ENCODE data around the gene PBLD. TPM values are rescaled to one million over a fixed set of nuclear protein-coding genes. Genes with fewer than 3 reads are reported as not detected.
A peak's percentile ranks its signal among the peaks of the same experiment; 100 is the strongest.

The PBLD gene
- total RNA-seq, 1 donor from 2014 or later, result 2.6 TPM

DNA sequence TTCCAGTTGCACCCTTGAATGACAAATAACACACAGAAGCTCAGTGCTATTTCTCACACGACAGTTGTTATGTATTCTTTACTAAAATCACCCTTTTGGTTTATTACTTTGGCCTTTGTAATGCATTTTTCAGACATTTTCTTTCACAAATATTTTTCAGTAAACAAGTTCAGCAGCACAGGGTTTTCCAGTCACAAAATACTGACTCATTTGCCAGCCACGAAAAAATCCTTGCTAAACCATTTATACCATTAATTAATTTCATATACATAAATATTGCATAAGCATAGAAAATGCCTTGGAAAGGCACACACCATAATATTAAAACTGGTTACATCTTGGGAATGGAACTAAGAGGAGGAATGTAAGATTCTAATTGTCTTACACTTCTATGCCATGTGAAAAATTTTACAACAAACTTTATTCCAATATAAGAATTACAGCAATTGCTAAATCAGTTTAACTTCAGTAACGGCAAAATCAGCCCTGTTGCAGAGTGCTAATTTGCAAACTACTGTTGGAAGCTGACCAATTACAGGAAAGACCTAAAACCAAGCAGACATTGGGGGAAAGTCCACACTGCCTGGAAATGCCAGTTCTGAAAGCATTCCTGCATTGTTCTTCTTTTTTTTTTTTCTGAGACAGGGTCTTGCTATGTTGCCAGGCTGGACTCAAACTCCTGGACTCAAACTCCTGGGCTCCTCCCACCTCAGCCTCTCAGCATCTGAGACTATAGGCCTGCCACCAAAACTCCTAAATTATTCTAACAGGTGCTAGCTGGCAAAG lies 31.6 kb upstream of the PBLD start:
- ATAC-seq (no peak), DNase-seq (no peak)
- no peaks in the 10 kb centered on the region for H3K27me3 ChIP-seq (ENCODE audit: low read depth)
- no peak overlapping the region for H3K4me3 ChIP-seq
- TF ChIP-seq CTCF (IDR thresholded peaks at IDR 0.05), result no peak
- no peaks in the 10 kb centered on the region for H3K9me3 ChIP-seq
- no peak overlapping the region for H3K27ac ChIP-seq
- H3K36me3 ChIP-seq, result peaks cover 57% of the 10 kb centered on the region
- intact Hi-C loops (cut with DNase I), result no loop called here
- H3K4me1 ChIP-seq, result no peaks in the 10 kb centered on the region

- no peak overlapping the region for H3K4me3 ChIP-seq
- H3K9me3 ChIP-seq, result no peaks in the 10 kb centered on the region
- no peaks in the 10 kb centered on the region for H3K4me1 ChIP-seq
- intact Hi-C loops (cut with DNase I), result no loop called here
- H3K27me3 ChIP-seq (ENCODE audit: low read depth), result no peaks in the 10 kb centered on the region
- no peak for DNase-seq
- TF ChIP-seq CTCF (IDR thresholded peaks at IDR 0.05), result no peak
- ATAC-seq, result no peak
- H3K36me3 ChIP-seq, result peaks cover 58% of the 10 kb centered on the region
- no peak overlapping the region for H3K27ac ChIP-seq
Observed at GRCh38 chr10:68362590-68362989, 29.9 kb upstream of the PBLD start.

DNA sequence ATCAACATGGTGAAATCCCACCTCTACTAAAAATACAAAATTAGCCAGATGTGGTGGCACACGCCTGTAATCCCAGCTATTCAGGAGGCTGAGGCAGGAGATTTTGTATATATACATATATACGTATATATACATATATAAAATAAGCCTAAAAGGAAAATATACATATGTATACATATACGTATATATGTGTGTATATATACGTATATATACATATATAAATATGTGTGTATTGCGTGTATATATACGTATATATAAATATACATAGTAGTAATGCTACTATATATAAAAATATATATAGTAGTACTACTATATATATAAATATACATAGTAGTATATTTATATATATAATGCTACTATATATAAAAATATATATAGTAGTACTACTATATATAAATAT lies 26.5 kb upstream of the PBLD start:
- no peak overlapping the region for H3K4me3 ChIP-seq
- DNase-seq (no peak), ATAC-seq (no peak)
- intact Hi-C loops (cut with DNase I), result no loop called here
- H3K27ac ChIP-seq, result no peak overlapping the region
- H3K9me3 ChIP-seq, result no peaks in the 10 kb centered on the region
- no peaks in the 10 kb centered on the region for H3K27me3 ChIP-seq (ENCODE audit: low read depth)
- H3K36me3 ChIP-seq, result peaks cover 69% of the 10 kb centered on the region
- no peaks in the 10 kb centered on the region for H3K4me1 ChIP-seq
- no peak for TF ChIP-seq CTCF (IDR thresholded peaks at IDR 0.05)

GRCh38 chr10:68353537-68353936 lies 20.8 kb upstream of the PBLD start:
- H3K4me1 ChIP-seq, result no peaks in the 10 kb centered on the region
- DNase-seq (no peak), ATAC-seq (no peak)
- no peaks in the 10 kb centered on the region for H3K9me3 ChIP-seq
- H3K36me3 ChIP-seq, result peaks cover 70% of the 10 kb centered on the region
- intact Hi-C loops (cut with DNase I), result no loop called here
- no peaks in the 10 kb centered on the region for H3K27me3 ChIP-seq (ENCODE audit: low read depth)
- H3K4me3 ChIP-seq, result no peak overlapping the region
- H3K27ac ChIP-seq, result no peak overlapping the region
- no peak for TF ChIP-seq CTCF (IDR thresholded peaks at IDR 0.05)

- H3K9me3 ChIP-seq, result no peaks in the 10 kb centered on the region
- H3K4me3 ChIP-seq, result no peak overlapping the region
- H3K27me3 ChIP-seq (ENCODE audit: low read depth), result no peaks in the 10 kb centered on the region
- TF ChIP-seq CTCF (IDR thresholded peaks at IDR 0.05), result peak; percentile 68
- no peaks in the 10 kb centered on the region for H3K4me1 ChIP-seq
- peaks cover 80% of the 10 kb centered on the region for H3K36me3 ChIP-seq
- intact Hi-C loops (cut with DNase I), result no loop called here
- peak; percentile 61 to 70 for ATAC-seq
- H3K27ac ChIP-seq, result no peak overlapping the region
- no peak for DNase-seq
Observed at GRCh38 chr10:68348265-68348741, 15.6 kb upstream of the PBLD start.

Data from lower lobe of right lung (tissue), 2 donors.